Fibroblast of peridontal ligament (primary cell): Measurements from ENCODE around the gene EPB41L4A.
A peak's percentile ranks its signal among the peaks of the same experiment; 100 is the strongest.
"Not testable (repeated sequence)": the region's sequence is repeated elsewhere in the genome, so short reads cannot be mapped to it uniquely, and the experiment has no call there.

Source experiments
- DNase-seq: peaks from one replicate; pipeline ENCODE4 v3.0.0-alpha.2; 2010; ENCODE audit errors: extremely low read depth

Gene EPB41L4A

GRCh38 chr5:112257976-112258375 lies 161.1 kb downstream of the EPB41L4A start:
- no peak for DNase-seq

DNA sequence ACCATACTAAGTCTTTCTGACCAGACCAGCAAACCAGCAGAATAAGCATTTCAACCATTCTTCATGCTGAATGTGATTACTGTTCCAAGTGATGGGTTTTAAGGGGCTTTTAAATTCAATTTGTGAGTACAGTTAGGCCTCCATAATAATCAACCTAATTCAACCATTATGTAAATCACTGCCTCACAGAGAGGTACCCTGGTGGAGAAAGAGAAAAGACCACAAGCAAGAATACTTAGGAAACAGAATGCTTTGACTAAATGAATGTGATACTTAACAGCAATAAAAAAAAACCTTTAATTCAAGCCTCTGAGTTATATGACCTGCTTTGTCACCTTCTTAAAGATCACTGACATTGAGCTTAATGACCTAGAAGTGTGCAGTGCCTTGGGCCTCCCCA lies 162.1 kb downstream of the EPB41L4A start:
- DNase-seq, result no peak

GRCh38 chr5:112254303-112254702 lies 164.8 kb downstream of the EPB41L4A start:
- no peak for DNase-seq

- DNase-seq, result peak; percentile 8
These were observed 165.4 kb downstream of the EPB41L4A start for GRCh38 chr5:112253478-112254250.

- DNase-seq, result no peak
These were observed 168.5 kb downstream of the EPB41L4A start for GRCh38 chr5:112250551-112250950.

DNA sequence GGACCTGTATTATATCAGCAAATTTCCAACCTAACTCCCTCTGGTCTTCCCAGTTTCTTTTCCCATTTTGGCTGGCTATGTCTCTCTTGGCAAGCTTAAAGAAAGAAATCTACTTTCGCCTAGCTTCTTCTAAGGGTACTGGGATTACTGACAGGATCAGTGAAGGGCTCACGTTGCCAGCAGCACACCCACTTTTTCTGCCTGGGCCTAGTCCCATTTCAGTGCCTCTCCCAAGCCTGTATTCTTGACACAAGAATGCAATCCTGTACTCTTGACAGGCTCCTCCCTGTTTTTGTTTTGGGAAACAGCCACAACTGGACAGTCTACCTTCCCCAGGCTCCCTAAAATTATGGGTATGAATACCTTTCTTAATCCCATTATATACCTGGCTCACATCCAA lies 170.5 kb downstream of the EPB41L4A start:
- DNase-seq, result no peak

GRCh38 chr5:112247960-112248359 lies 171.1 kb downstream of the EPB41L4A start:
- DNase-seq, result no peak

GRCh38 chr5:112245656-112246055 lies 173.4 kb downstream of the EPB41L4A start:
- no peak for DNase-seq

- no peak for DNase-seq
These were observed 179.1 kb downstream of the EPB41L4A start for GRCh38 chr5:112239996-112240395.

DNA sequence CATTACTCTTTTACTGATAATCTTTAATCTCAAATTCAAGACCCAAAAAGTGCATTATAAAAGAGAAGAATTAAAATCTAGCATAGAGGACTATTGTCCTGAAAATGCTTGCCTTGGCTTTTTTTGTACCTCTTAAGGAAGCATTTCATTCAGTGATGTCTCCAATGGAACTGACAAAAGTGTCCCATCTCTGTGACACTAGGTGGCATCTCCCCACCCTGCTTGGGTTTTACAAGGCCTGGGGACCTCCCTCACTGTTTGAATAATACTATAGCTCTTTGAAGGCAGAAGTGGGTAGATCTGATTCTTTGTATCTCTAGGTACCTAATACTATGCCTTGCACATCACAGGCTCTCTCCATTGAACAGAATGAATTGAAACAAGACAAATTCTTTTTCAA lies 180.6 kb downstream of the EPB41L4A start:
- DNase-seq, result no peak

DNA sequence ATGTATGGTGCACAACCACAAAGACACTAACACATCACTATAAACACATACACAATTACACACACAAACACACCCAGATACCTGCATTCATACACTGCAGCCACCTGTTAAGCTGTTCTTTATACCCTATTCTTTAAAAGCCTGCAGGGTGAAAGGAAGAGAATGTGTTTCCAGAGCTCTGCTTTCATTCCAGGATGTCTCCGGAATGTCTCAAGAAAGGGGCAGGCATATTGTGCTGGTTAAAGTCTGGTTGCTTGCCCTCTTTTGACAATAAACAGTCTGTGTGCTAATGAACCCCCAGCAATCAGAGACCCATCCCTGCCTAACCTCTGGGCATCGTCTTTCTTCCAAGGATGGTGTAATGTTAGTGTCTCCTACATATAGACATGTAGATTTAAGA lies 181.6 kb downstream of the EPB41L4A start:
- no peak for DNase-seq

DNA sequence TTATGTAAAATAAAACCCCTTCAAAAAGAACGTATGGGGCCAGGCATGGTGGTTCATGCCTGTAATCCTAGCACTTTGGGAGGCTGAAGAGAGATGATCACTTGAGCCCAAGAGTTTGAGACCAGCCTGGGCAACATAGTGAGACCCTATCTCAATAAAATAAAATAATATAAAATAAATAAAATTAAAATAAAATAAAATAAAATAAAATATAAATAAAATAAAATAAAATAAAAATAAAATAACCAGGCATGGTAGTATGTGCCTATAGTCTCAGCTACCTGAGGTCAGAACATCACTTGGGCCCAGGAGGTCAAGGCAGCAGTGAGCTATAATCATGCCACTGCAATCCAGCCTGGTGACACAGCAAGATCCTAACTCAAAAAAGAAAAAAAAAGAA lies 185.1 kb downstream of the EPB41L4A start:
- no peak for DNase-seq

- no peak for DNase-seq
These were observed 186.4 kb downstream of the EPB41L4A start for GRCh38 chr5:112232667-112233066.

DNA sequence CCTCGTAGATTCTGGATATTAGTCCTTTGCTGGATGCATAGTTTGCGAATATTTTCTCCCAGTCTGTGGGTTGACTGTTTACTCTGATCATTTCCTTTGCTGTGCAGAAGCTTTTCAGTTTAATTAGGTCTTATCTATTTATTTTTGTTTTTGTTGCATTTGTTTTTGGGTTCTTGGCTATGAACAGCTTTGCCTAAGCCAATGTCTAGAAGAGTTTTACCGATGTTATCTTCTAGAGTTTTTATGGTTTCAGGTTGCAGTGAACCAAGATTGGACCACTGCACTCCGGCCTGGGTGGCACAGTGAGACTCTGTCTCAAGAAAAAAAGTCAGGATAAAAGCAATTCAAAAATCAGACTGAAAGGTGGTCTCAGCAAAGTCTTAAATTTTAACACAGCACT lies 188.5 kb downstream of the EPB41L4A start:
- no peak for DNase-seq

GRCh38 chr5:112228667-112229066 lies 190.4 kb downstream of the EPB41L4A start:
- peak; percentile 22 for DNase-seq

- no peak for DNase-seq
These were observed 191.0 kb downstream of the EPB41L4A start for GRCh38 chr5:112227911-112228631.

GRCh38 chr5:112226215-112226614 lies 192.9 kb downstream of the EPB41L4A start:
- no peak for DNase-seq

DNA sequence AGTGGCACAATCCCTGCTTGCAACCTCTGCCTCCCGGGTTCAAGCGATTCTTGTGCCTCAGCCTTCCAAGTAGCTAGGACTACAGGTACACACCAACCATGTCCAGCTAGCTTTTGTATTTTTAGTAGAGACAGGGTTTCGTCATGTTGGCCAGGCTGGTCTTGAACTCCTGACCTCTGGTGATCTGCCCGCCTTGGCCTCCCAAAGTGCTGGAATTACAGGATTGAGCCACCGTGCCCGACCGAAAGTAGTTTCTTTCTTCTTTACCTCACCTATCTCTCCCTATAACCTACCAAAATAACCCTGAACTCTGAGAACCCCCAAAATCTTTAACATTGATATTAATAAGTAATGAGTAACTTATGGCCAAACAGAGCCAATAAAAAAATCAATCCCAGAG lies 196.1 kb downstream of the EPB41L4A start:
- not testable (repeated sequence) for DNase-seq

DNA sequence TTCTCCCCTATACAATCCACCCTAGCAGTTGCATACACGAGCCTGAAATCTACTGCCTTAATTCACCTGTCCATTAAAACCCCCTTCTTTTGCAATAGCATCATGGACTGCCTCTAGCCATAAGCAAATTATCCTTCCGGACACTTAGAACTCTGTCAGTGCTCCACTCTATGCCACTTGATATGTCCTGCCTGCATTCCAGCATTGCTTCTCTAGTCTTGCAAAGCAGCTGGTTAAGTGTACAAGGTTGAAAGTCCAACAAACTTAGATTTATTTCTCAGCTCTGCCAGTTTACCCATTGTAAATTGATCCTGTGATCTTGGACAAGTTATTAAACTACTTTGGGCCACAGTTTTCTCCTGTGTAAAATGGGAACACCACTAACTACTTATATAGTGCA lies 197.9 kb downstream of the EPB41L4A start:
- no peak for DNase-seq

GRCh38 chr5:112219000-112219399 lies 200.1 kb downstream of the EPB41L4A start:
- no peak for DNase-seq

DNA sequence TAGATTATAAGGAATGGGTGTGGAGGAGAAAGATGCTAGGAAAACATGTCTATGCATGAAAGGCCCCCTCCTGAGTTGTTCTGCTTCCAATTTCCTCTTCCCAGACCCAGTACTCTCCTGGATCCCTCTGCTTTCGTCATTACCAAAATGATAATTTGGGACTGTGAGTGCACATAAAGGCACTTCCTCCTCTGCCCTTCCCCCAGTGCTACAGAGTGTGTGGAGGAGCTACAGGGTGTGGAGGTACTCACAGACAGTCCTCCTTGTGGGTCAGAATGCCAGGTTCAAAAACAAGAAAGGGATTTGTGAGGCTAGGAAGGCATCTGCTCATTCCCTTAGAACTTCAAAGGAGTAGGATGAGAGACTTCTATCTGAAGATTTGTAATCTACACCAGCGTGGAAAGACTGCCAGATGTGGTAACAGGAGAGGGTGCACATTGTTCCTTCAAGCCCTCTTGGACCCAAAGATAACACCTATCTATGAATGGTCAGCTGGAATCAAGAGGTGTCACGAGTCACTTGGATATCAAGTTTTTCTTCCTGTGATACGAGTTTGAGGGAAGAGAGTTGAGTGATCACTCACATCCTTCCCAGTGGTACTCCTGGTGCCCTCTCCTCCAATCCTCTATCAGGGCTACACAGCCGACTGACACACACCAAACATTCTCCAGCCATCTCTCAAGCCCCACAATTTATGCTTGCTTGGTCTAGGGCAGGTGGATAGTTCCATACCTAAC lies 201.1 kb downstream of the EPB41L4A start:
- no peak for DNase-seq

- no peak for DNase-seq
These were observed 202.9 kb downstream of the EPB41L4A start for GRCh38 chr5:112216140-112216539.
